GM21529 (cell line): ENCODE results near the gene NOD1.
"Not testable (repeated sequence)": the region's sequence is repeated elsewhere in the genome, so short reads cannot be mapped to it uniquely, and the experiment has no call there.

ENCODE experiments used
- ATAC-seq: cut with Tn5 transposase; IDR thresholded peaks from one replicate; pipeline ENCODE4 v1.9.1; 2021; ENCODE audit not compliant: unreplicated experiment

Gene NOD1, protein sequence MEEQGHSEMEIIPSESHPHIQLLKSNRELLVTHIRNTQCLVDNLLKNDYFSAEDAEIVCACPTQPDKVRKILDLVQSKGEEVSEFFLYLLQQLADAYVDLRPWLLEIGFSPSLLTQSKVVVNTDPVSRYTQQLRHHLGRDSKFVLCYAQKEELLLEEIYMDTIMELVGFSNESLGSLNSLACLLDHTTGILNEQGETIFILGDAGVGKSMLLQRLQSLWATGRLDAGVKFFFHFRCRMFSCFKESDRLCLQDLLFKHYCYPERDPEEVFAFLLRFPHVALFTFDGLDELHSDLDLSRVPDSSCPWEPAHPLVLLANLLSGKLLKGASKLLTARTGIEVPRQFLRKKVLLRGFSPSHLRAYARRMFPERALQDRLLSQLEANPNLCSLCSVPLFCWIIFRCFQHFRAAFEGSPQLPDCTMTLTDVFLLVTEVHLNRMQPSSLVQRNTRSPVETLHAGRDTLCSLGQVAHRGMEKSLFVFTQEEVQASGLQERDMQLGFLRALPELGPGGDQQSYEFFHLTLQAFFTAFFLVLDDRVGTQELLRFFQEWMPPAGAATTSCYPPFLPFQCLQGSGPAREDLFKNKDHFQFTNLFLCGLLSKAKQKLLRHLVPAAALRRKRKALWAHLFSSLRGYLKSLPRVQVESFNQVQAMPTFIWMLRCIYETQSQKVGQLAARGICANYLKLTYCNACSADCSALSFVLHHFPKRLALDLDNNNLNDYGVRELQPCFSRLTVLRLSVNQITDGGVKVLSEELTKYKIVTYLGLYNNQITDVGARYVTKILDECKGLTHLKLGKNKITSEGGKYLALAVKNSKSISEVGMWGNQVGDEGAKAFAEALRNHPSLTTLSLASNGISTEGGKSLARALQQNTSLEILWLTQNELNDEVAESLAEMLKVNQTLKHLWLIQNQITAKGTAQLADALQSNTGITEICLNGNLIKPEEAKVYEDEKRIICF

DNA sequence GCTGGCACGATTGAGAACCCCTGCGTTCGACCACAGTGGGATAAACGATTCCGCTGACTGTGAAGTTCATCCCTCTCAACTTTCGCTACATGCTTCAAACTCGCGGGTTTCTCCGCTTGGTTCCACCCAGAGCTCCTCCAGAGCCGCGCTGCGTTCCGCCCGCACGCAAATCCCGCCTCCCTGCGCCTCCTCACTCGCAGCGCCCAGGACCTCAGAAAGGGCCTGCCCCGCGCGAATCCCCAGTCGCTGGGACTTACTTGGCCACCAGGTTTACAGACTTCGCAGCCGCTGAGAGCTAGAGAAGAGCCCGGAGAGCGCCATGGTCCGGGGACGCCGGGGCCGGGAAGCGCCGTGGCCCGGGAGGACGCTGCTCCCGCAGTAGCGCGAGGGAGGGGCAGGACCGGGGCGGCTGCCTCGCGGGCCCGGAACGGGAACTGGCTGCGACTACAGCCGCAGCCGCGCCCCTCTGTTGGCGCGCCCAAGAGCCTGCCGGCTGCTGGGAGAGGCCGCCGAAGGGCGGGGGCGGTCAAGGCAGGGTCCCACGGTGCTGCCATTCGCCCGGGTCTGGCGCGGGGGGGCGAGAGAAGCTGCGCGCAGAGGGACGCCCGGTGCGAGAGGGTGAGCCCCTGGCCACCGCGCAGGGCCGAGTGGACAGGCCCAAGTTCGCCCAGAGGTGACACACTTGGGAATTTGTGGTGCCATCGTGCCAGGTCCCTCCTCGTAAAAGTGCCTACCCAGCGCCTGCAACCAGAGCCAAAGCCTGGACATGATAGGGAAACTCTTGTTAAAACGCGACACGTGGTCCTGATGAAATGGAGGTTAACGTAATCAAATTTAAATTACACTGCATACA, at the start of gene NOD1:
NOD1 (minus strand) TSS at position 436 of the 853 bp plus-strand sequence. CDS start 21,863 bp downstream, outside the sequence.
- ATAC-seq, result peak; percentile 90

DNA sequence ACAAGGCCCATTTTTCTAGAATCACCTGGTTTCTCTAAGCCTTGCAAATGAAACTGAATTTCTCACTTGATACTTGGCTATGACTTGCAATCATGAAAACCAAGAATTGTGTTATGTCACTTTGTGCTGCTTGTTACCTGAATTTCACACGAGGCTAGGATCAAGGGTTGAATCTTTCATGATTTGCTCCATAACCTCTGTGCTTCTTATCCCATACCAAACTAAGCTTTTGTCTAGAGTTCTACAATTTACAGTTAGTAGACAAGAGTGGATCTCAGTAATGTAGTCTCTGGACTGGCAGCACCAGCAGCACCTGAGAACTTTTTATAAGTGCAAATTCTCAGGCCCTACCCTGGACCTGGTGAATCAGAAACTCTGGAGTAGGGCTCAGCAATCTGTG, 48.7 kb upstream of the NOD1 start:
- not testable (repeated sequence) for ATAC-seq

DNA sequence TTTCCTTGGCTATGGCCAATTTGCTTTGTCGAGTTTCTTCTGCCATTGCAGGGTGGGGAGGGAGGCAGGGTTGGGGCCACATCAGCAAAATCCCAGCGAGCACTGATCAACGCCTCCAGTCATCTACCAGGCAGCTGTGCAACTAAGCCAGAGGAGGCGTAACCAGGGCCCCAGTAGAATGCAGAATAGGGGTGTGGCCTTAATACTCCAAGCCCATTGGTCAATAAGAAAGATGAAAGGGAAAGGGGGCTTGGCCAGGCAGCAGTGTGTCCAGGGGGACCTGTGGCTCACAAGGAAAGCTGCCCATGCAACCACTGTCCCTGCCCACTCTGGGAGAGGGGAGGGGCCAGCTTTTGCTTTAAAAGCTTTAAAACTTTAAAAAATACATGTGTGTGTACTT, 47.6 kb upstream of the NOD1 start:
- ATAC-seq, result no peak

DNA sequence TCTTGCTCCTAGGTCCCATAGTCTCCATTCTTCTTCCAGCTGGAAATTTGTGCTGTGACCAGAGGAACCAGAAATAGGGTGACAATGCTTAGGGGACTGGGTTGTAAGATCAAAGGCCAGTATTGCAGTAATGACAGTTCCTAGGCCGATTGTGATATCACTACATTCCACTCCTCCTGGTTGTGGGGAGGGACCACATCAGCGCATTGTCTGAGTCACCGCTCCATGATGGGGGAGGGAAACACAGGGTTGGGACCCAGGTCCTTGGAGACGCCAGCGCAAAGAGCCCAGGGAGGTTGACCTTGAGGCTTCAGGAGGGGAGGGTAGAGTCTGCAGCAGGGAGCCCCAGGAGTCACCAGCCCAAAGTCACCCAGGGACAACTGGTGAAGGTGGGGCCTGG, 46.8 kb upstream of the NOD1 start:
- ATAC-seq, result no peak

DNA sequence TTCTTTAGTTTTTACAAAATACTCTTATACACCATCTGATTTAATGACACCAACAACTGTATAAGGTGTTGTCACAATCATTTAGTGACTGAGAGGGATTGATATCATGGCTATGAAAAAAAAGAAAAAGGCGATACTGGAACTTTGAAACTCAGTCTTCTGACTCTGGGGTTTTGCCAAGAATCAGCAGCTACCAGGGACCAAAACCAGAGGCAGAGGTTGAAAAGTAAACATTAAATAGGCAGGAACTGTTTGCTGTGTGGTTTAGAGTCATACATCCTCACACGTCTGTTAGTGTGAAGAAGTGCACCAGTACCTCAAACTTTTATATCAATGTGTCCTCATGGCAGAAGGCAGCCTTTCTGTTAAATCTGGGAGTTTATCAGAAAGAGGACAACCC, 46.0 kb upstream of the NOD1 start:
- no peak for ATAC-seq

DNA sequence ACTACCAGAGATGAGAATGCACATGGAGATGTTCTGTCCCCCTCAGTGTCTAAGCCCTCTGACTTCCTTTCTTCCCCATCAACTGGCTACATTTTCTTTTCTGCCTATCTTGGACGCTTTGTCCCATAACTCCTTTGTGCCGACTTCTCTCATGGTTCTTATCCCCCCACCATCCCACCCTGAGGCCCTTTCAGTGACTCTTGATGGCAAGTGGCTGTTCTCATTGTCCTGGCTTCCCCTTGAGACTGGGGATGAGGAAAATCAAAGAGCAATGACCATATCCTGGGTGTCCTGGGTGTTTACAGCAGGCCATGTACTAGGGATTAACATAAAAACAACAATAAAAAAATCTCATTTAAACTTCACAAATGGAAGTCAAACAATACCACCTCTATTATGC, 44.9 kb upstream of the NOD1 start:
- ATAC-seq, result no peak

DNA sequence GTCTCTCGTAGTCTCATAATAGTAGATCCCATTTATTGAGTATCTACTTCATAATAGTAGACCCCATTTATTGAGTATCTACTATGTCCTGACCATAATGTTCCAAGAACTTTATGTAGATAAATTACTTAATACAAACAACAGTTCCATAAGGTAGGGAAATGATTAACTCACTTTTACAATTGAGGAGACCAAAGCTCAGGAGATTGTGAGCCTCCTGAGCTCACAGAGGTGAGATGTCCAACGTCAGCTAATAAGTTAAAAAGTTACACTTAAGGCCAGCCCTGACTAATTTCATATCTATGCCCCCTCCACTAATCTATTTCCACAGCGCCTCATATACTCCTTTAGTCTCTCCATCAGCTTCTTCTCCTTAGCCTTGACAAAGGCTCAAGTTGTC, 43.6 kb upstream of the NOD1 start:
- no peak for ATAC-seq

DNA sequence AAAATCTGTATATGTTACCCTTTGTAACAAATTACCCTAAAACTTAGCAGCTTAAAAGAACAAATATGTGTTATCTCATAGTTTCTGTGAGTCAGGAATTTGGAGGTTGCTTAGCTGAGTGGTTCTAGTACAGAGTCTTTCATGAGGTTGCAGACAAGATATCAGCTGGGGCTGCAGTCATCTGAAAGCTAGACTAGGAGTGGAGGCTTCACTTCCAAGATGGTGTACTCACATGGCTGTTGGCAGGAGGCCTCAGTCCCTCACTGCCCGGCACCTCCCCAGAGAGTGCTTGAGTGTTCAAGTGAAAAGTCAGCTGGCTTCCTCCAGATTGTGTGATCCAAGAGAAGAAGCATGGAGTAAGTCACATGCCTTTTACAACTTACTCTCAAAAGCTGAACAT, 42.9 kb upstream of the NOD1 start:
- no peak for ATAC-seq

DNA sequence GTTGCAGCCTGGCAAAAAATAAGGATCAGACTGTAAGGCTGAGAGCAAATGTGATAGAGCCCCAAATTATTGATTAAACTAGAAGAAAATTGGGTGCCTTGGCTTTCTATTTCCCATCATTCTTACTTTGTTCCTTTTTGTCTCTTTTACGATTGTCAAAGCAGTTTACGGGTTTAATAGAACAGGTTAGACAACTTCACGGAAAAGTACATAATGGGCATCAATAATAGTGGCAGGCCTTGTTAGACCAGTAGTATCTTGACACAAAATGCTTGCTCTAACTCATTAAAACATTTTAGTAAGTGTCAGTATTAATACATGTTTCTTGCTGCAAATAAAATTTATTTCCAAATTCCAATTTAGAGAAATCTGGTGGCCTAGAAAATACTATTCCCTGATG, 40.5 kb upstream of the NOD1 start:
- no peak for ATAC-seq

DNA sequence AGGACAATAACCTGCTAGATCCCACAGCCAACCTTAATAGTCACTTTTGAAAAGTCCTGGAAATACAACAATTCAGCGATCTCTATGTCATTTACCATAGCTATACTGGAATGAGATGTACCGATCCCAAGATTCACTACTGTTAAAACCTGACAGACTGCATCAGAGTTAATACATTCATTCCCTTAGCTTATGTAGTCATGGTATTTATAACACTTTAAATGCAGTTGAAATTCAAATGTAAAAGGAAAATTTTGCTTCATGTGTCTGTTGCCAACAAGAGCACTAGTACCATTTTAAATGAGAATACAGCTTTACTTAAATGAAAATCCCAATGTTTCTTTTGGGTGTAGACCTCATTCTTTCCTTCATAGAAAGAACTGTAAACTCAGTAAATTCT, 37.2 kb upstream of the NOD1 start:
- ATAC-seq, result no peak

DNA sequence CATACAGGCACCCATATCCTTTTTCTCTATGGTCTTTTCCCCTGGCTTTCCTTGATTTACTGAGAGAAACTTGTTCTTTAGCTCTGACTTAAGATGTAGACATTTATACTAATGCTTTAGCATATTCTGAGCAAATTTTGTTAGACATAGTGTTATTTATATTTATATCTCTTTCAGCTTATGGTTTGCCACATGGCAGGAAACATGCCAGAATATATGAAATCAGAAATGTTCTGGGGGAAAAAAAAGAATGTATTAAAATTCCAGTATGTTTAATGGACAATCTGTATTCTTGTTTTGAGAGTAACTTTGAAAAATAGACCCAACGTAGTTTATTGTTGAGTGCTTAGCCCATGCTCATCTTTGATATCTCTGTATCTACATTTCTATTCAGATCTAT, 36.2 kb upstream of the NOD1 start:
- ATAC-seq, result no peak

DNA sequence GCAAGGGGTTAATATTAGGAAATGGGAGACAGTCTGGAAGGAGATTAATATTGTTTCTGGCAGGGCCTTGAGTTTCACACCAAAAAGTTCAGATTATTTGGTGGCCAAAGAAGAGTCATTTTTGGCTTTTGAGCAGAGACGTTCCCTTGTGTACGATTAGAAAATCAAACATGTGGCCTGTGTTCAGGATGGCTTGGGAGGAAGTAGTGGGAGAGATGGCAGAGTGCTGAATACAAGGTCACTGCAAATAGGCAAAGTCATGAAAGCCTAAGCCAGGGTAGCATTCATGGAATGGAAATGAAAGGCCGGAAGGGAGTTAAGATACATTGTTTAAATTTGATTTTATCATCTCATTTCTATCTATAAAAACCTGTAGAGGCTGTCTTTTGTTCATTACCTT, 35.6 kb upstream of the NOD1 start:
- ATAC-seq, result no peak

DNA sequence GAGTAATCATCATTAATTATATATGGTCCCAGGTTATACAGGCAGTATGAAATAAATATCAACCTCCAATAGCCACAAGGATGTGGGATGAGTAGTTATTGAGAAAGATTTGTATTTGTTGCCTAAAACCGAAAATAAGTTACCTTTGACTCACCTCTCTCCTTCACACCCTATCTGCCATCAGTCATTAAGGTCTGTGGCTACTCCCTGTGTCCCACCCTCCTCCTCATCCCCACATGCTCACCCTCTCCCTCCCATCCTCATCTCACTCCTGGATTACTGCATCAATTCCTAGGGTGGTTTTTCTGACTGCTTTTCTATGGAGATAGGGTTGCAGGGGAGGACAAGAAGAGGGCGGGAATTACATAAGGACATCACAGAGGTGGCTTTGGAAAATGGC, 35.2 kb upstream of the NOD1 start:
- ATAC-seq, result no peak

DNA sequence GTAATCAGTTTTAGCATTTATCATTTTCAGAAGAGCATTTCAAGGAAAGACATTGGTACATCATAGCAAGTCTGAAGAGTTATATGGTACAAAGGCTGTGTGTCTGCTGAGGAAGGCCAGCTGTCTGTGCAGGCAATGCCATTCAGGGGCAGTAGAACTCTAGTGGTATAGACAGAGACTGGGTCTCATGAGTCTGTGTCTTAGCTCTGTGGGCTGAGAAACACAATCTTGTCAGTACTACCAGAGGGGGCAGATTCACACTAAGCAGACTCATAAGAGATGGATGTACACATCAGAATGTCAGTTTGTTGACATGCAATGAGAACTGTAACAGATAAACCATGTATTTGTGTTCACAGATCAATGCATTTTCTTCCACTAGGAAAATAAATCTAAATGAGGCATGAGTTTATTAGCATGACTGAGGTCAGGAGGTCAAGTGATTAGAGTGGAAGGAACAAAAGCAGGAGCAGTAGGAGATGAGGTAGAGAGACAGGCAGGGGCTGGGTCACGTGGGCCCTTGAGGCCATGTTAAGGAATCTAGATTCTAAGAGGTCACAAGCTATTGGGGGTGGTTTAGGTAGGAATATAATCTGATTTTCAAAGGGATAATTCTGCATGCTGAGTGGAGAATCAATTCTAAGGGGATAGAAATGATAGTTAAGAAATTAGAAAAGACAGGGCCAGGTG, 33.5 kb upstream of the NOD1 start:
- no peak for ATAC-seq

DNA sequence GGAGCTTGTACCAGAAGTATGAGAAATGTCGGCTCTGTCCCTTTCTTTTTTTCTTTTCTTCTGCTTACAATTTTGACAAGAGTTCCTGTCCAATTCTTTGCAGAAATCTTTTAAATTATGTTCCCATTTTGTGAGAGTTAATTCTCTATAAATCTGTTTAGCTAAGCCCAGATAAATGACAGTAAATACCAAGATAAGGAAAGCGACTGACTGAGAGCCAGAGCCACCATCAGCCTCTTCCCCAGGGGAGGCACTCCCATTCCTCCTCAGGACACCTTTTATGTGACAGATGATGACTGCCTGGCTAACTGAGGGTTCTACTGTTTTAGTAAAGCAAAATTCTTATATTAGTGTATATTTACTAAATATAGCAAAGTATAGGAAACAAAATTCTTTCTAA, 32.9 kb upstream of the NOD1 start:
- no peak for ATAC-seq

DNA sequence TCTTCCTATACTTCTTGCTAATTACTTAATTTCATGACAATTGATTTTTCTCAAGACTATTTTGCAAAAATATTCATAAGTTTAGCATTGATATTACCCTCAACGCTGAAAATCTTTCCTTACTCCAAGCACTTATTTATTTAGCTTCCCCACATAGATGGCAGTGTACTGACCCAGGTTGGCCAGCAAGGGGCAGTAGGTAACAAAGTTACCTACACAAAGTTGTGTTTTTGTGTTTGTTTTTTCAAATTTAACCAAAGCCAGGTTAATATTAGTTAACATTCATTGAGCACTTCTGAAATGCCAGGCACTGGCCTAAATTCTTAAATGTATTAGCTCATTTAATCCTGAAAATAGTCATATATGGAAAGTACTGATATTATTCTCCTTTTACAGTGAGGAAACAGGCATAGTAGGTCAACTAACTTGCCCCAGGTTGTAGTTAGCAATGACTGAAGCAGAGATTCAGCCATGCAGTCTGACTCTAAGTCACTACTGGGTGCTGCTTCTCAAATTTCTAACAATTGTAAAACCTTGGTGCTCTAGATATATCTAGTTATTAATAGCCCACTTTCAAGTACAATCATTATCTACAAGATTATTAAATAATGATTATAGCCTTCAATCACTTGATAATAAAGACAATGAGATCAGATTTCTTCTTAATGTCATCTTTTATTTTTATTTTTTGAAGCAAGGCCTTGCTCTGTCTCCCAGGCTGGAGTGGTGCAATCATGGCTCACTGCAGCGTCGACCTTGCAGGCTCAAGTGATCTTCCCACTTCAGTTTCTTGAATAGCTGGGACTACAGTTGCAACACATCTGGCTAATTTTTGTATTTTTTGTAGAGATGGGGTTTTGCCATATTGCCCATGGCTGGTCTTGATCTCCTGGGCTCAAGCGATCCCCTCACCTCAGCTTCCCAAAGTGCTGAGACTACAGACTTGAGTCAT, 31.8 kb upstream of the NOD1 start:
- ATAC-seq, result peak; percentile 65

DNA sequence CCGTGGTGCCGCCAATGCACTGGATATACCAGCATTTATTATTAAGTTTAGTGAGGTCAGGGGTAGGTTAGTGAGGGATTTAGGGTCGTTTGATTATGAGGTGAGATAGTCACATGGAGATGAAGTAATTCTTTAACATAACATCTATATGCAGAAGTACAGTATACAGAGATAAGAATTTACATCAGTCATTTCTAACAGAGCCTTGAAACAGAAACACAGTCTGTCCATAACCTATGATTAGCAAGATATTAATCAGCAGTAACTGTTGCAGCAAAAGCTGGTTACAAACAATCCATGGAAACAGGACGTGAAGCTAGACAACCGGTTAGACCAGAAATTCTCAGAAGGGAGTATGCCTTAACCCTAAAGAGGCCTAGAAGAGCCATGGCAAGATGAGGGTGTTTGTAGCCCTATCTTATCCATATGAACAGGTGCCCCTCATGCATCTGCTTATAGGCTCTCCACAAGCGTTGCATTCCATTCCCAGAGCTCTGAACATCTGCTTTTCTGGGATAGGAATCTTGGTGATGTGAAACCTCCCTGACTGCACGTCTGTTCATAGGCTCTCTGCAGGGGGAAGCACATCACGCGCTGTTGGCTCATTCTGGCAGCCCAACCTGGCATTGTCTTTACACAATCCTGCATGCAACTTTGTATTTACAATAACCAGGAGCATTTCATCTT, 30.7 kb upstream of the NOD1 start:
- not testable (repeated sequence) for ATAC-seq

DNA sequence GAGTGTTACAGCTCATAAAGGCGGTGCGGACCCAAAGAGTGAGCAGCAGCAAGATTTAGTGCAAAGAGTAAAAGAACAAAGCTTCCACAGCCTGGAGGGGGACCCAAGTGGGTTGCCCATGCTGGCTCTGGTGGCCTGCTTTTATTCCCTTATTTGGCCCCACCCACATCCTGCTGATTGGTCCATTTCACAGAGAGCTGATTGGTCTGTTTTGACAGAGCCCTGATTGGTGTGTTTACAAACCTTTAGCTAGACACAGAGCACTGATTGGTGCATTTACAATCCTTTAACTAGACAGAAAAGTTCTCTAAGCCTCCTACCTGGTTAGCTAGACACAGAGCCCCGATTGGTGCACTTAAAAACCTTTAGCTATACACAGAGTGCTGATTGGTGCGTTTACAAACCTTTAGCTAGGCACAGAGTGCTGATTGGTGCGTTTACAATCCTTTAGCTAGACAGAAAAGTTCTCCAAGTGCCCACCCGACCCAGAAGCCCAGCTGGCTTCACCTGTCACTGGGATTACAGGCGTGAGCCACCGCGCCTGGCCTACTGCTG, 28.8 kb upstream of the NOD1 start:
- not testable (repeated sequence) for ATAC-seq
